ENCODE data around the gene CNTNAP2. TPM values are rescaled to one million over a fixed set of nuclear protein-coding genes. Genes with fewer than 3 reads are reported as not detected.

Gene CNTNAP2
- total and polyA plus RNA-seq, 9 of the 15 experiments (the other 6 are each of a cell fraction or from before 2014, with no cell fraction given), result 0.04 to 0.62 (median 0.09) TPM; not detected in 4

- TF ChIP-seq CUX1 (CRISPR knock-in tag; IDR thresholded peaks at IDR 0.05), result no peak
- TF ChIP-seq RB1 (IDR thresholded peaks at IDR 0.05; ENCODE audit: low read depth), result no peak
- TF ChIP-seq ZNF133 (CRISPR knock-in tag; IDR thresholded peaks at IDR 0.05), result no peak
- no peak for TF ChIP-seq ZNF140 (CRISPR knock-in tag; IDR thresholded peaks at IDR 0.05)
- no peak for TF ChIP-seq SNAPC5 (CRISPR knock-in tag; IDR thresholded peaks at IDR 0.05)
- TF ChIP-seq KDM5B (IDR thresholded peaks at IDR 0.05; ENCODE audit: insufficient replicate concordance, low read depth, low read length), result no peak
- no peak for TF ChIP-seq NFATC3 (IDR thresholded peaks at IDR 0.05)
- no peak for TF ChIP-seq SIN3B (IDR thresholded peaks at IDR 0.05; ENCODE audit: low read depth)
- TF ChIP-seq ZSCAN29 (IDR thresholded peaks at IDR 0.05), result no peak
- TF ChIP-seq TAF7 (tag; IDR thresholded peaks at IDR 0.05), result no peak
- no peak for TF ChIP-seq PATZ1 (CRISPR knock-in tag; IDR thresholded peaks at IDR 0.05; ENCODE audit: borderline replicate concordance)
- TF ChIP-seq TCF3 (CRISPR knock-in tag; IDR thresholded peaks at IDR 0.05), result peak; percentile 60
- TF ChIP-seq ZNF398 (CRISPR knock-in tag; IDR thresholded peaks at IDR 0.05), result no peak
- no peak for TF ChIP-seq HDAC2 (IDR thresholded peaks at IDR 0.05)
- no peak for TF ChIP-seq PREB (CRISPR knock-in tag; IDR thresholded peaks at IDR 0.05)
- TF ChIP-seq SMARCA4 (IDR thresholded peaks at IDR 0.05), result peak; percentile 64
- TF ChIP-seq CBX3 (IDR thresholded peaks at IDR 0.05; ENCODE audit: borderline replicate concordance in 1 of 2, low read length in 2 of 2), result no peak
- TF ChIP-seq ILK (tag; IDR thresholded peaks at IDR 0.05; ENCODE audit: borderline replicate concordance, low read depth), result no peak
- no peak for TF ChIP-seq ZNF785 (CRISPR knock-in tag; IDR thresholded peaks at IDR 0.05)
Measured at GRCh38 chr7:148191391-148192065, 2074.9 kb downstream of the CNTNAP2 start (continued).
